ENCODE data around the gene ZCCHC14.
"Not testable (repeated sequence)": the region's sequence is repeated elsewhere in the genome, so short reads cannot be mapped to it uniquely, and the experiment has no call there.

The ZCCHC14 gene

GRCh38 chr16:87392821-87393679 is 99.8 kb downstream of the ZCCHC14 start:
- H3K4me3 ChIP-seq (ENCODE audit: low read depth, low read length), result peak overlapping the region; percentile 75
- DNase-seq (ENCODE audit: low read depth), result no peak

DNA sequence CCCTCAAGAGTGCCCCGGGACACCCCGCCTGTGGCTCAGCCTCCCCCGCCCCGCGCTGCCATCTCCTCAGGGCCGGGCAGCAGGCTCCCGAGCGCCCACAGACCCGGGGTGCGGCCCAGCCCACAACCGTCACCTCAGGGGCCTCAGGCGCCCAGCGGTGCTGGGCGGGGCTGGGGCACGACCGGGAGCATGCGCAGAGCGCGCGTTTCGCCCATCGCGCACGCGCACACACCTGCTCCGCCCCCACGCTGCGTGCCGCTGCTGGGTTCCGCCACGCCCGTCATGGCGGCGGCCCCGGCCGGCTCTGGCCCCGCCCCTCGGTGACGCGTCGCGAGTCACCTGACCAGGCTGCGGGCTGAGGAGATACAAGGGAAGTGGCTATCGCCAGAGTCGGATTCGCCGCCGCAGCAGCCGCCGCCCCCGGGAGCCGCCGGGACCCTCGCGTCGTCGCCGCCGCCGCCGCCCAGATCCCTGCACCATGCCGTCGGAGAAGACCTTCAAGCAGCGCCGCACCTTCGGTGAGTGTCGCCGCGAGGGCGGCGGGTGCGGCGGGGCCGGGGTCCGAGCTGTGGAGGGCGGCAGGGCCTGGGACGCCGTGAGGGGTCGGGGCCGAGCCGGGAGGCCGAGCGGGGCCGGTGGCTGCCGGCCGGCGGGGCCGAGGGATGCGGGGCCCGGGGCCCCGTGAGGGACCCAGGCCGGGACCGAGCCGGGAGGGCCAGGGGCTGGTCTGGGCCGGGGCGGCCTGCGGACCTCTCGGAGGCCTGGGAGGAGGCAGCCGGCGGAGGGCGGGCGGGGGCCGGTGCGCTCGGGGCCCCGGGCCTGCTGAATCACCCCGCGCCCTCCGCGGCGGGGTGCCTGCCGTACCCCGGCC is 100.6 kb downstream of the ZCCHC14 start, which contains the start of gene MAP1LC3B:
Gene MAP1LC3B, plus strand, starts transcription at position 387 of the 871 bp plus-strand sequence. Its CDS starts 92 bp downstream, at position 479.
- H3K4me3 ChIP-seq (ENCODE audit: low read depth, low read length), result peak within 1 kb of the TSS; percentile 75
- peak; percentile 85 for DNase-seq (ENCODE audit: low read depth)

DNA sequence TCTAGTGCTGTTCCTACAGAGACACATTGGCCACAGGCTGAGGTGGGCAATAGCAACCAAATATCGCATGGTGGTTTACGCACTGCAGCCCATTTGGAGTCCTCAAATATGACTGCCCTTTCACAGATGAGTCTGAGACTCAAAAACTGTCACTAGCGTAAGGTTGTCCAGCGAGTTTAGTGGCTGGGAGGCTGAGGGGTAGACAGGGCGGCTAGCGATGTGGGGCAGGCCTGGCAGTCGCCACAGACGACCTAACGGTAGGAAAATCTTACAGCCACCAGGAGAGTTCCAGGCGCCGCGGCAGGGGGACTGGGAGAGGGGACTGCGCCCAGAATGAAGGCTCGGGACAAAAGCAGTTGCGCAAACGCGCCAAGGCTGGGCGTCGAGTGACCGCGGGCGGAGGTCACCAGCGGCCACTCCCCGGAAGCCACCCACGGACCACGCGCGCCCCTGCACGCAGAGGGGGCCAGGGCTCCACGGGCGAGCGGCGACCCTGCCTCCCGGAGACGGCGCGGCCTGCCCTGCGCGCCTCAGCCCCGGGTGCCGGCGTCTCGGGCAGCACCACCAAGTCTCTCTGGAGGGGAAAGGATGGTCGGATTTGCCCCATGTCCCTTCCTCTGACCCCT is 101.4 kb downstream of the ZCCHC14 start:
- peak overlapping the region; percentile 56 for H3K4me3 ChIP-seq (ENCODE audit: low read depth, low read length)
- no peak for DNase-seq (ENCODE audit: low read depth)

- H3K4me3 ChIP-seq (ENCODE audit: low read depth, low read length), result peak overlapping the region; percentile 56
- no peak for DNase-seq (ENCODE audit: low read depth)
Observed at GRCh38 chr16:87390641-87391323, 102.0 kb downstream of the ZCCHC14 start.

DNA sequence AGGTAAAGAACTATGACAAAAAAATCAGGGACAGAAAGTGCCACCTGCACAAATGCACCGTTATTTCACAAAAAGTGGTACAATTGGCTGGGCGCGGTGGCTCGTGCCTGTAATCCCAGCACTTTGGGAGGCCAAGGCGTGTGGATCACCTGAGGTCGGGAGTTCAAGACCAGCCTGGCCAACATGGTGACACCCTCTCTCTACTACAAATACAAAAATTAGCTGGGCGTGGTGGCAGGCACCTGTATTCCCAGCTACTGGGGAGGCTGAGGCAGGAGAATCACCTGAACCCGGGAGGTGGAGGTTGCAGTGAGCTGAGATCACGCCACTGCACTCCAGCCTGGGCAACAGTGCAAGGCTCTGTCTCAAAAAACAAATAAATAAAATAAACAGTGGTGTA is 102.9 kb downstream of the ZCCHC14 start:
- H3K4me3 ChIP-seq (ENCODE audit: low read depth, low read length); DNase-seq (ENCODE audit: low read depth): not testable (repeated sequence)

DNA sequence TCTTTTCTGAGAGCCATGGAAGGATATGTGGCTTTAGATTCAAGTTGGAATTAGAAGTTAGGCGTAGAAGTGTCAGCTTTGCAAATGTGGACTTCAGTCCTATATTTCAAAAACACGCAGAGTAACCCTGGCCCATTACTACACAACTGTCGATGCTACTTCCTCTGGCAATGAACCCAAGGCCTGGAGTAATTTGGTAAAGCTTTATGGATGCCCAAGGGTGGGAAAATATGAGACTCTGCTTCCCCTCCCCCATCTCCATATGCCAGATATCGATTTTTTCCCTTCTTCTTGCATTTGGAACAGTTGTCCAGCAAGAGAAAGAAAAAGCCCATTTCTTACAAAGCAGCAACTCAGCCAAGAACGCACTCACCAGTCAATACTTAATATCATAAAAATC is 103.6 kb downstream of the ZCCHC14 start:
- H3K4me3 ChIP-seq (ENCODE audit: low read depth, low read length), result no peak overlapping the region
- no peak for DNase-seq (ENCODE audit: low read depth)

GRCh38 chr16:87388818-87389134 is 104.0 kb downstream of the ZCCHC14 start:
- no peak overlapping the region for H3K4me3 ChIP-seq (ENCODE audit: low read depth, low read length)
- no peak for DNase-seq (ENCODE audit: low read depth)

- DNase-seq (ENCODE audit: low read depth), result peak; percentile 98
- peak overlapping the region; percentile 13 for H3K4me3 ChIP-seq (ENCODE audit: low read depth, low read length)
Observed at GRCh38 chr16:87387942-87388817, 104.6 kb downstream of the ZCCHC14 start.

DNA sequence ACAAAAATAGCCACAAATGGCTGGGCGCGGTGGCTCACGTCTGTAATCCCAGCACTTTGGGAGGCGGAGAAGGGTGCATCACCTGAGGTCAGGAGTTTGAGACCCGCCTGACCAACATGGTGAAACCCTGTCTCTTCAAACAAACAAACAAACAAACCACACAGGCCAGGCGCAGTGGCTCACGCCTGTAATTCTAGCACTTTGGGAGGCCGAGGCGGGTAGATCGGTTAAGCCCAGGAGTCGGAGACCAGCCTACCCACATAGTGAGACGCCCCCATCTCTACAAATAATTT is 108.0 kb downstream of the ZCCHC14 start:
- peak overlapping the region; percentile 79 for H3K4me3 ChIP-seq (ENCODE audit: low read depth, low read length)
- DNase-seq (ENCODE audit: low read depth), result not testable (repeated sequence)

GRCh38 chr16:87384162-87384874 is 108.5 kb downstream of the ZCCHC14 start:
- DNase-seq (ENCODE audit: low read depth), result no peak
- H3K4me3 ChIP-seq (ENCODE audit: low read depth, low read length), result peak overlapping the region; percentile 79

- peak; percentile 63 for DNase-seq (ENCODE audit: low read depth)
- H3K4me3 ChIP-seq (ENCODE audit: low read depth, low read length), result peak within 1 kb of the TSS; percentile 79
Observed at GRCh38 chr16:87383505-87384161, 109.2 kb downstream of the ZCCHC14 start, which contains the start of gene FBXO31. TSS of gene FBXO31 (minus strand) at chr16:87383776. CDS start at chr16:87383744, 32 bp downstream.

DNA sequence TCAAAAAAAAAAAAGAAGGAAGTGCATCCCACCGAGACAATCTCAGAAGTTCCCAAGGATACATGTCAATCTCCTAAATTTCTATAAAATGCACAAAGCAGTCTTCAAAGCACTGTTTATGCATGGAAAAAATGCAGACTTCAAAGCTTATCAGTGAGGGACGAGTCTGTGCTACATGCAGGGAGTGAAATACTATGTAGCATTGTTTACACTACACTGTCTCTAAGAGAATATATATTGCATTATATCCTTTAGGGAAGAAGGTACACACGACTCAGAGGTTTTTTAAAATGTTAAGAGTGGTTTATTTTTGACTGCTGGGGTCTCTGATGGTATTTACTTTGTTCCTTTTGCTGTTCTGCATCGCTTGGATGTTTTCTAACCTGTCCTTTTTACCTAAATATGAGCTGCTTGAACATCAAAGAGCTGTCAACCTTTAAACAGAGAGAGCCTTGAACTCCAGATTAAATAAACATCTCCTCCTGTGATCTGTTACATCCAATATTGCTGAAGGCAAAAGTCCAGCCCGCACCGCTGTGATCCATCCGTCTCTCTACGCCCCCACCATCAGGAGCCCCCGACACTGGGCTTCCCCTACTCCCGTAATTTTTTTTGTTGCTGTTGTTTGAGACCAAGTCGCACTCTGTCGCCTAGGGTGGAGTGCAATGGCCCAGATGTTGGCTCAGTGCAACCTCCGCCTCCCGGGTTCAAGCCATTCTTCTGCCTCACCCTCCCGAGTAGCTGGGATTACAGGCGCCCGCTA is 110.6 kb downstream of the ZCCHC14 start:
- peak overlapping the region; percentile 79 for H3K4me3 ChIP-seq (ENCODE audit: low read depth, low read length)
- DNase-seq (ENCODE audit: low read depth), result no peak

DNA sequence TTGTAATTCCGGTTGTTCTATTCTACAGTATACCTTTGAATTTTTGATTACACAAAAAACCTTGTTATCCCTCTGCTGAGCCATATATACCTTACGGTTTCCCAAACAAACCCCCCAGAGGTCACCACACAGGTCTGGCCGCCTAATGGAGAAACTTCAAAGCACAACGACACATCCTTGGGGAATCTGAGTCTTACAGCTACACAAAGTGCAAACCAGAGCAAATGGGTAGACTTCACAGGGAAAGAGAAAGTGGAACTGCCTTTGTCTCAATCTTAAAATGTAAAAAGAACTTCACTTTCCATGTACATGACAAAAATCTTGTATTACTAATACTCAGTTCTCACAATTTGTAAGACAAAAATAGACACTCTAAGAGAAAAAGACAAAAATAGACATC is 111.9 kb downstream of the ZCCHC14 start:
- no peak for DNase-seq (ENCODE audit: low read depth)
- peak overlapping the region; percentile 25 for H3K4me3 ChIP-seq (ENCODE audit: low read depth, low read length)

DNA sequence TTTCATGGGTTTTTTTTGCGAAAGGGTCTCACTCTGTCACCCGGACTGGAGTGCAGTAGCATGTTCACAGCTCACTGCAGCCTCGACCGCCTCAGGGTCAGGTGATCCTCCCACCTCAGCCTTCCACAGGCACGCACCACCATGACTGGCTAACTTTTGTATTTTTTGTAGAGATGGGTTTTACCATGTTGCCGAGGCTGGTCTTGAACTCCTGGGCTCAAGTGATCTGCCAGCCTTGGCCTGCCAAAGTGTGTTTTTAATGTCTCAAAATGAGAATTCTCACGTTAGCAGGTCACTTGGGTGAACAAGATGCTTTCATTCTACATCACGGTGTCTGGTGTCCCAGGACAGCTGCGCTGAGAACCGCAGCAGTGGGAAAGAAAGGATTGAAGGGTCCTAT is 112.4 kb downstream of the ZCCHC14 start:
- no peak overlapping the region for H3K4me3 ChIP-seq (ENCODE audit: low read depth, low read length)

DNA sequence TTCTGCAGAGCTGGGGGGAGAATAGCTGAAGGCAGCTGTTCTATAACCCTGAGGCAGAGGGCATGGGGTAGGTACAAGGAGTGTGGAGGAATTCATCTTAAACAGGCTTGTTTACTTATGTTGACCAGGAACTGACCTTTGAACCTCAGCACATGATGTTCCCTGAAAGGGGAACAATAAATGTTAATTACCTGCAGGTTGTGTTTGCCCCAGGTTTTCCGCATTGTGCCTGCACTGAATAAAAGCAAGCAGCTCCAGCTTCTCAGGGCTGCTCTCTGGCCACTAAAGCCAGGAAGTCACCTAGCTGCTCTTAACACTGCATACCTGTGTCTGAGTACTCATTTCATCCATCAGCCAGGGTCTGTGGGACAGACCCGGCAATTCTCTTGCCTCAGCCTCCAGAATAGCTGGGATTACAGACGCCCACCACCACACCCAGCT is 113.5 kb downstream of the ZCCHC14 start:
- H3K4me3 ChIP-seq (ENCODE audit: low read depth, low read length); DNase-seq (ENCODE audit: low read depth): not testable (repeated sequence)

More for the DNA sequence above, 112.4 kb downstream of the ZCCHC14 start:
- DNase-seq (ENCODE audit: low read depth), result no peak

DNA sequence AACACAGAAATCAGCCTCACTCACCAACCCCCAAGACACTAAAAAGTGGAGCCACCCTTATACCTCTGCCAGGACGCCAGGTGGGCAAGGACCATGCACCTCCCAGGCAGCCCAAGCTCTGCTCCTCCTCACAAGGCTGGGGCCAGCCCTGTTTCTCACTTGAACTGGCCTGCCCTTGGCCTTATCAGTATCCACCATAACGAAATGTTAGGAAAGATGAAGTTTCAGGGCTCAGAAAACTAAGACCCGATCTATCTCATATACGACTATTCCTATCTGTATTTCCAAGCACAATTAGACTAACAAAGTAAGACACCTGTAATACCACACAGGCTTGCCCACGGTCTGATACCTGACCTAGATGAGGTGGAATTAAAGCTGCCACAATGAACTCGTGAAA is 116.2 kb downstream of the ZCCHC14 start:
- no peak for DNase-seq (ENCODE audit: low read depth)
- no peak overlapping the region for H3K4me3 ChIP-seq (ENCODE audit: low read depth, low read length)

All from skeletal muscle cell (primary cell).